ENCODE measurements around the gene ATRIP.

ATRIP gene

GRCh38 chr3:48411606-48412374 lies 34.7 kb upstream of the ATRIP start:
- H3K27ac ChIP-seq: no peak overlapping the region
- no peak for TF ChIP-seq ZFX (IDR thresholded peaks at IDR 0.05; ENCODE audit: borderline replicate concordance)
- no peak for TF ChIP-seq CTCF (IDR thresholded peaks at IDR 0.05)

GRCh38 chr3:48412375-48413001 lies 34.0 kb upstream of the ATRIP start:
- H3K27ac ChIP-seq: no peak overlapping the region
- TF ChIP-seq CTCF (IDR thresholded peaks at IDR 0.05) (no peak), ZFX (IDR thresholded peaks at IDR 0.05; ENCODE audit: borderline replicate concordance) (no peak)

GRCh38 chr3:48413086-48413485 lies 33.5 kb upstream of the ATRIP start:
- TF ChIP-seq ZFX (IDR thresholded peaks at IDR 0.05; ENCODE audit: borderline replicate concordance): no peak
- TF ChIP-seq CTCF (IDR thresholded peaks at IDR 0.05): no peak
- H3K27ac ChIP-seq: no peak overlapping the region

- no peak overlapping the region for H3K27ac ChIP-seq
- TF ChIP-seq ZFX (IDR thresholded peaks at IDR 0.05; ENCODE audit: borderline replicate concordance): no peak
- no peak for TF ChIP-seq CTCF (IDR thresholded peaks at IDR 0.05)
Observed at GRCh38 chr3:48413611-48414010, 32.9 kb upstream of the ATRIP start.

GRCh38 chr3:48414376-48415250 lies 31.9 kb upstream of the ATRIP start:
- TF ChIP-seq CTCF (IDR thresholded peaks at IDR 0.05) (no peak), ZFX (IDR thresholded peaks at IDR 0.05; ENCODE audit: borderline replicate concordance) (no peak)
- no peak overlapping the region for H3K27ac ChIP-seq

GRCh38 chr3:48415251-48415953 lies 31.1 kb upstream of the ATRIP start:
- TF ChIP-seq ZFX (IDR thresholded peaks at IDR 0.05; ENCODE audit: borderline replicate concordance) (no peak), CTCF (IDR thresholded peaks at IDR 0.05) (no peak)

More at GRCh38 chr3:48415251-48415953, 31.1 kb upstream of the ATRIP start:
- H3K27ac ChIP-seq: no peak overlapping the region

Data from 22Rv1 (cell line).